ENCODE measurements around the gene HMG20B. TPM values are rescaled to one million over a fixed set of nuclear protein-coding genes. Genes with fewer than 3 reads are reported as not detected.
"Not testable (repeated sequence)": the region's sequence is repeated elsewhere in the genome, so short reads cannot be mapped to it uniquely, and the experiment has no call there.

The HMG20B gene
- polyA plus RNA-seq, 1 donor (not counting 4 experiments of a cell fraction or from before 2014, with no cell fraction given) = 27.9 TPM

DNA sequence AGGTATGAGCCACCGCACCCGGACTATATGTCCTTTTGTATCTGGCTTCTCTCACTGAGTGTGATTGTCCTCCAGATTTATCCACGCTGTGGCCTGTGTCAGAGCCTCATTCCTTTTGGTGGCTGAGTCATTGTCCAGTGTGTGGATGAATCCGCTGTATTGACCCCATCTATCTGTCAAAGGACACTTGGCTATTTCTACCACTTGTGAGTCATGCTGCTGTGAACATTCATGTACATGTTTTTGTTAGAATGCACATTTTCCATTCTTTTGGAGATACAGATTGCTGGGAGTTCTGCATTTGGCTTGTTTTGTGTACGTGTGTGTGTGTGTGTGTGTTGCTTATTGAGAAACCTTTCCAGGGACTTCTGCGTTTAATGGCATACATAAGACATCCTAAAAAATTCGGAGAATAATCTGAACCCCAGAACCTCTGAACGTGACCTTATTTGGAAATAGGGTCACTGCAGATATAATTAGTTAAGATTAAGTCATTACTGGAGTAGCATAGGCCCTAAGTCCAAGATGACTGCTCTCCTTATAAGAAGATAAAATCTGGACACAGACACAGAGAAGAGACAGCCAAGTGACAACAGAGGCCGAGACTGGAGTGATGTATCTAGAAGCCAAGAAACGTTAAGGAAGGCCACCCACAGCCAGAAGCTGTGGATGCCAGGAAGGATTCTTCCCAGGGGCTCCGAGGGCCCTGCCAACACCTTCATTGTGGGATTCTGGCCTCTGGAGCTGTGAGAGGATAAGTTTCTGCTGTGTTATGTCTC is 7.6 kb downstream of the HMG20B start:
- H3K9me3 ChIP-seq (ENCODE audit: control insufficient read depth, low read depth, low read length) = no peaks in the 10 kb centered on the region
- peaks cover 11% of the 10 kb centered on the region for H3K27me3 ChIP-seq (ENCODE audit: control insufficient read depth, extremely low read depth, insufficient read depth, low read length)
- H3K9ac ChIP-seq (ENCODE audit: control insufficient read depth, extremely low read depth, insufficient read depth, low read length) = no peak overlapping the region
- FAIRE-seq (no peak), DNase-seq (ENCODE audit: low read depth, low spot score) (no peak)
- H2AFZ ChIP-seq (ENCODE audit: control insufficient read depth, low read length) = no peak overlapping the region
- no peak overlapping the region for H3K4me2 ChIP-seq (ENCODE audit: control insufficient read depth, extremely low read depth, insufficient read depth, low read depth, low read length)
- peaks cover 11% of the 10 kb centered on the region for H3K4me1 ChIP-seq (ENCODE audit: control insufficient read depth, extremely low read depth, insufficient read depth, low read length)
- no peak for TF ChIP-seq EZH2 (IDR thresholded peaks at IDR 0.05; ENCODE audit: low read length)
- TF ChIP-seq, protein P1, sequence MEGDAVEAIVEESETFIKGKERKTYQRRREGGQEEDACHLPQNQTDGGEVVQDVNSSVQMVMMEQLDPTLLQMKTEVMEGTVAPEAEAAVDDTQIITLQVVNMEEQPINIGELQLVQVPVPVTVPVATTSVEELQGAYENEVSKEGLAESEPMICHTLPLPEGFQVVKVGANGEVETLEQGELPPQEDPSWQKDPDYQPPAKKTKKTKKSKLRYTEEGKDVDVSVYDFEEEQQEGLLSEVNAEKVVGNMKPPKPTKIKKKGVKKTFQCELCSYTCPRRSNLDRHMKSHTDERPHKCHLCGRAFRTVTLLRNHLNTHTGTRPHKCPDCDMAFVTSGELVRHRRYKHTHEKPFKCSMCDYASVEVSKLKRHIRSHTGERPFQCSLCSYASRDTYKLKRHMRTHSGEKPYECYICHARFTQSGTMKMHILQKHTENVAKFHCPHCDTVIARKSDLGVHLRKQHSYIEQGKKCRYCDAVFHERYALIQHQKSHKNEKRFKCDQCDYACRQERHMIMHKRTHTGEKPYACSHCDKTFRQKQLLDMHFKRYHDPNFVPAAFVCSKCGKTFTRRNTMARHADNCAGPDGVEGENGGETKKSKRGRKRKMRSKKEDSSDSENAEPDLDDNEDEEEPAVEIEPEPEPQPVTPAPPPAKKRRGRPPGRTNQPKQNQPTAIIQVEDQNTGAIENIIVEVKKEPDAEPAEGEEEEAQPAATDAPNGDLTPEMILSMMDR (optimal IDR thresholded peaks at IDR 0.05 in 1 of 3, IDR thresholded peaks at IDR 0.05 in 1 of 3, conservative IDR thresholded peaks at IDR 0.05 in 1 of 3; ENCODE audit: extremely low read depth in 1 of 3, insufficient read depth in 2 of 3, low read length in 3 of 3) = no peak
- no peak overlapping the region for H3K4me3 ChIP-seq (ENCODE audit: control insufficient read depth in 2 of 3, extremely low read depth in 1 of 3, insufficient read depth in 2 of 3, low read depth in 1 of 3, low read length in 3 of 3)
- no peaks in the 10 kb centered on the region for H3K79me2 ChIP-seq (ENCODE audit: control insufficient read depth, insufficient read depth, low read length)
- no peaks in the 10 kb centered on the region for H3K9me1 ChIP-seq (ENCODE audit: control insufficient read depth, extremely low read depth, insufficient read depth, low read length)
- dilution Hi-C loops (cut with MboI; ENCODE audit: extremely low pct_ligation_motif_present, low sequenced_read_pairs) = no loop called here
- H3K36me3 ChIP-seq (ENCODE audit: control insufficient read depth in 2 of 2, extremely low read depth in 1 of 2, insufficient read depth in 2 of 2, low read length in 2 of 2) = peaks cover 0 to 2% of the 10 kb centered on the region in 2 experiments
- no peak overlapping the region for H3K27ac ChIP-seq (ENCODE audit: control insufficient read depth, insufficient read depth, low read length)
- H4K20me1 ChIP-seq (ENCODE audit: control insufficient read depth, extremely low read depth, insufficient read depth, low read length) = no peaks in the 10 kb centered on the region

DNA sequence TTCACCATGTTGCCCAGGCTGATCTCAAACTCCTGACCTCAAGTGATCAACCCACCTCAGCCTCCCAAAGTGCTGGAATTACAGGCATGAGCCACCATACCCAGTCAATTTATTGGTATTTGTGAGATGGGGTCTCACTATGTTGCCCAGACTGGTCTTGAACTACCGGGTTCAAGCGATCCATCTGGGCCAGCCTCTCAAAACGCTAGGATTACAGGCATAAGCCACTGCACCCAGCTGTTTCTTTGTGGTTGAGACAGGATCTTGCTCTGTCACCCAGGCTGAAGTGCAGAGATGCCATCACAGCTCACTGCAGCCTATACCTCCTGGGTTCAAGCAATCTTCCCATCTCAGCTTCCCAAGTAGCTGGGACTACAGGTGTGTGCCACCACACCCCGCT is 9.0 kb downstream of the HMG20B start:
- dilution Hi-C loops (cut with MboI; ENCODE audit: extremely low pct_ligation_motif_present, low sequenced_read_pairs); H3K27ac ChIP-seq (ENCODE audit: control insufficient read depth, insufficient read depth, low read length); H3K4me1 ChIP-seq (ENCODE audit: control insufficient read depth, extremely low read depth, insufficient read depth, low read length); H3K4me3 ChIP-seq (ENCODE audit: control insufficient read depth in 2 of 3, extremely low read depth in 1 of 3, insufficient read depth in 2 of 3, low read depth in 1 of 3, low read length in 3 of 3); H4K20me1 ChIP-seq (ENCODE audit: control insufficient read depth, extremely low read depth, insufficient read depth, low read length); H2AFZ ChIP-seq (ENCODE audit: control insufficient read depth, low read length); H3K4me2 ChIP-seq (ENCODE audit: control insufficient read depth, extremely low read depth, insufficient read depth, low read depth, low read length); H3K9me1 ChIP-seq (ENCODE audit: control insufficient read depth, extremely low read depth, insufficient read depth, low read length); H3K9me3 ChIP-seq (ENCODE audit: control insufficient read depth, low read depth, low read length); DNase-seq (ENCODE audit: low read depth, low spot score); H3K9ac ChIP-seq (ENCODE audit: control insufficient read depth, extremely low read depth, insufficient read depth, low read length); H3K79me2 ChIP-seq (ENCODE audit: control insufficient read depth, insufficient read depth, low read length); FAIRE-seq; H3K36me3 ChIP-seq (ENCODE audit: control insufficient read depth in 2 of 2, extremely low read depth in 1 of 2, insufficient read depth in 2 of 2, low read length in 2 of 2): not testable (repeated sequence)
- peaks cover 25% of the 10 kb centered on the region for H3K27me3 ChIP-seq (ENCODE audit: control insufficient read depth, extremely low read depth, insufficient read depth, low read length)

DNA sequence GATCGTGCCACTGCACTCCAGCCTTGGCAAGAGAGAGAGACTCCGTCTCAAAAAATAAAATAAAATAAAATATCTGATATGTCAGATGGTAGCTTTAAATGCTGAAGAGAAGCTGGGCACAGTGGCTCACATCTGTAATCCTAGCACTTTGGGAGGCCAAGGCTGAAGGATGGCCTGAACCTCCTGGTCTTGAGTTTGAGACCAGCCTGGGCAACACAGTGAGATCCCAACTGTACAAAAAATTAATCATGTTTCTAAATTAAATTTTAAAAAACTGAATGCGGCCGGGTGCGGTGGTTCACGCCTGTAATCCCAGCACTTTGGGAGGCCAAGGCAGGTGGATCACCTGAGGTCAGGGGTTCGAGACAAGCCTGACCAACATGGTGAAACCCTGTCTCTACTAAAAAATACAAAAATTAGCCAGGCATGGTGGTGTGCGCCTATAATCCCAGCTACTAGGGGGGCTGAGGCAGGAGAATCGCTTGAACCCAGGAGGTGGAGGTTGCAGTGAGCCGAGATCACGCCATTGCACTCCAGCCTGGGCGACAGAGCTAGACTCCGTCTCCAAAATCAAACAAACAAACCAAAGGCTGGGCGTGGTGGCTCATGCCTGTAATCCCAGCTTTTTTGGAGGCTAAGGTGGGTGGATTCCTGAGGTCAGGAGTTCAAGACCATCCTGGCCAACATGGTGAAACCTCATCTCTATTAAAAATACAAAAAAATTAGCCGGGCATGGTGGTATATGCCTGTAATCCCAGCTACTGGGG is 11.5 kb downstream of the HMG20B start:
- H3K27me3 ChIP-seq (ENCODE audit: control insufficient read depth, extremely low read depth, insufficient read depth, low read length) = peaks cover 28% of the 10 kb centered on the region
- dilution Hi-C loops (cut with MboI; ENCODE audit: extremely low pct_ligation_motif_present, low sequenced_read_pairs); H3K36me3 ChIP-seq (ENCODE audit: control insufficient read depth in 2 of 2, extremely low read depth in 1 of 2, insufficient read depth in 2 of 2, low read length in 2 of 2); DNase-seq (ENCODE audit: low read depth, low spot score); H4K20me1 ChIP-seq (ENCODE audit: control insufficient read depth, extremely low read depth, insufficient read depth, low read length); H3K9me3 ChIP-seq (ENCODE audit: control insufficient read depth, low read depth, low read length); H3K79me2 ChIP-seq (ENCODE audit: control insufficient read depth, insufficient read depth, low read length); H3K4me3 ChIP-seq (ENCODE audit: control insufficient read depth in 2 of 3, extremely low read depth in 1 of 3, insufficient read depth in 2 of 3, low read depth in 1 of 3, low read length in 3 of 3); H3K9ac ChIP-seq (ENCODE audit: control insufficient read depth, extremely low read depth, insufficient read depth, low read length); H3K27ac ChIP-seq (ENCODE audit: control insufficient read depth, insufficient read depth, low read length); FAIRE-seq; H3K9me1 ChIP-seq (ENCODE audit: control insufficient read depth, extremely low read depth, insufficient read depth, low read length); H2AFZ ChIP-seq (ENCODE audit: control insufficient read depth, low read length); H3K4me2 ChIP-seq (ENCODE audit: control insufficient read depth, extremely low read depth, insufficient read depth, low read depth, low read length); H3K4me1 ChIP-seq (ENCODE audit: control insufficient read depth, extremely low read depth, insufficient read depth, low read length): not testable (repeated sequence)

All from keratinocyte (primary cell).